ENCODE data around the gene ARHGAP26.
"Not testable (repeated sequence)": the region's sequence is repeated elsewhere in the genome, so short reads cannot be mapped to it uniquely, and the experiment has no call there.

The ARHGAP26 gene

GRCh38 chr5:142902186-142902965, 132.2 kb downstream of the ARHGAP26 start:
- no peak for DNase-seq (ENCODE audit: low read depth, low spot score)

GRCh38 chr5:142904416-142904815, 134.2 kb downstream of the ARHGAP26 start:
- no peak for DNase-seq (ENCODE audit: low read depth, low spot score)

GRCh38 chr5:142905348-142905747, 135.2 kb downstream of the ARHGAP26 start:
- DNase-seq (ENCODE audit: low read depth, low spot score): no peak

GRCh38 chr5:142906863-142907671, 136.9 kb downstream of the ARHGAP26 start:
- no peak for DNase-seq (ENCODE audit: low read depth, low spot score)

GRCh38 chr5:142908659-142909058, 138.5 kb downstream of the ARHGAP26 start:
- DNase-seq (ENCODE audit: low read depth, low spot score): no peak

GRCh38 chr5:142910128-142910527, 140.0 kb downstream of the ARHGAP26 start:
- no peak for DNase-seq (ENCODE audit: low read depth, low spot score)

GRCh38 chr5:142911170-142911569, 141.0 kb downstream of the ARHGAP26 start:
- DNase-seq (ENCODE audit: low read depth, low spot score): no peak

GRCh38 chr5:142911775-142912174, 141.6 kb downstream of the ARHGAP26 start:
- no peak for DNase-seq (ENCODE audit: low read depth, low spot score)

GRCh38 chr5:142913728-142914338, 143.7 kb downstream of the ARHGAP26 start:
- no peak for DNase-seq (ENCODE audit: low read depth, low spot score)

- DNase-seq (ENCODE audit: low read depth, low spot score): no peak
Measured at GRCh38 chr5:142915038-142915437, 144.9 kb downstream of the ARHGAP26 start.

GRCh38 chr5:142915813-142916424, 145.7 kb downstream of the ARHGAP26 start:
- DNase-seq (ENCODE audit: low read depth, low spot score): peak; percentile 59

GRCh38 chr5:142918959-142919635, 148.9 kb downstream of the ARHGAP26 start:
- DNase-seq (ENCODE audit: low read depth, low spot score): no peak

GRCh38 chr5:142920849-142921612, 150.9 kb downstream of the ARHGAP26 start:
- DNase-seq (ENCODE audit: low read depth, low spot score): no peak

GRCh38 chr5:142922223-142922952, 152.2 kb downstream of the ARHGAP26 start:
- no peak for DNase-seq (ENCODE audit: low read depth, low spot score)

- DNase-seq (ENCODE audit: low read depth, low spot score): no peak
Measured at GRCh38 chr5:142924135-142924883, 154.1 kb downstream of the ARHGAP26 start.

- DNase-seq (ENCODE audit: low read depth, low spot score): no peak
Measured at GRCh38 chr5:142925795-142926194, 155.6 kb downstream of the ARHGAP26 start.

GRCh38 chr5:142926549-142926948, 156.4 kb downstream of the ARHGAP26 start:
- DNase-seq (ENCODE audit: low read depth, low spot score): no peak

- not testable (repeated sequence) for DNase-seq (ENCODE audit: low read depth, low spot score)
Measured at GRCh38 chr5:142928999-142929398, 158.8 kb downstream of the ARHGAP26 start.

GRCh38 chr5:142929587-142929986, 159.4 kb downstream of the ARHGAP26 start:
- DNase-seq (ENCODE audit: low read depth, low spot score): no peak

All from iPS DF 19.7 (cell line).